GM03348 (cell line): ENCODE data around the gene ATP5PD.
"Not testable (repeated sequence)": the region's sequence is repeated elsewhere in the genome, so short reads cannot be mapped to it uniquely, and the experiment has no call there.

Source experiments
- DNase-seq: peaks from one replicate; pipeline ENCODE4 v3.0.0; 2012; ENCODE audit warnings: low spot score

ATP5PD gene

GRCh38 chr17:75051941-75052340 is 5.2 kb upstream of the ATP5PD start:
- no peak for DNase-seq

GRCh38 chr17:75049706-75050105 is 2.9 kb upstream of the ATP5PD start:
- no peak for DNase-seq

- no peak for DNase-seq
Observed at GRCh38 chr17:75049057-75049456, 2.3 kb upstream of the ATP5PD start.

DNA sequence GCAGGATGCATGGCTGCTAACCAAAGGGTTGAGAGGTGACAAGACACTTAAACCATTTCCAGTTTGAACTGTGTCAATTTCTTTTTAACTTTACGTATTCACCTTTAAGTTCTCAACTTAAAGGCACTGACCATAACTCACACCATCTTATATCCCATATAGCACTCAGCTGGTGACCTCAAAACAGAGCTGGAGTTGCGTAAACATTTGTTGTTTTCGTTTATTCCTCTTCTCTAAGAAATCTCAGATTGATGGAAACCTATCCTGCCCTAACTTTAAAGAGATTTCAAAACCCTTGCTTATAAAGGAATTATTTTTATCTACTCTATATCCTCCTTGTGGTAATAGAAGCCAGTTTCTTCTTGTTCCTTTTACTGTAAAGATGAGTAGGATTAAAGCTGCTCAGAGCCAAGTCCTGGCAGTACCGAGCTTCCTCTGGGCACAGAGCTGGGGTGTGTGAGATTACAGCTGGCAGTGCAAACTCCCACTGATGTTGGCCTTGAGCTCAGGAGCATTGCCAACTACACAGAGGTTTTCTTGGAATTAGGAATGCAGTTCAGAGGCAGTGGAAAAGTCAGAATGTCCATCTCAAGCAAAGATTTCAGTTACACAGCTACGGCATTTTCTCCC is 1.6 kb upstream of the ATP5PD start:
- DNase-seq = peak; percentile 51

DNA sequence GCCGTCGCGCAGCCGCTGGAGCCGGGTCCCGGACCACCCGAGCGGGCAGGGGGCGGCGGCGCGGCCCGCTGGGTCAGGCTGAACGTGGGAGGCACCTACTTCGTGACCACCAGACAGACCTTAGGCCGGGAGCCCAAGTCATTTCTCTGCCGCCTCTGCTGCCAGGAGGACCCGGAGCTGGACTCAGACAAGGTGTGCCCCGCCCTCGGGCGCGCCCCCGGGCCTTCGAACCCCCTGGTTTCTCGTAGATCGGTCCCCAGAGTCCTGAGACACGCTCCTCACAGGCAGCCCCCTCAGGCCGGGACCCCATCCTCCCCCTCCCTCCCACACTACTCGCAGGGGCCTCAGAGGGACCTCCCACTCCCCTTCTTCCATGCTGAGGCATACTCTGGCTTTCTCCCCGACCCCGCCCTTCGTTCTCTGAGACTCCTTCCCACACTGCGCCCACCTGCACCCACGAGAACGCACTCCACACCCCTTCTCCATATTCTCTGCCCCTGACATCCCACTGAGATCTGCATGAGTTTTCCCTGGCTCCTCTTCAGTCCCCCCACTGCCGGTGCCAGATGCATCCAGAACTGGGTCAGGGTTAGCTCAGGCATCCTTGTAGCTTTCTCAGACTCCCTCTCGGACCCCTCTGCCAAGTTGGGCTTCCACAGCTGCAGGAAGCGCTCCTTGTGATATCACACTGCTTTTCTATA is 779 bp upstream of the ATP5PD start:
- DNase-seq = peak; percentile 18

GRCh38 chr17:75045946-75046406 is 793 bp downstream of the ATP5PD start:
- DNase-seq = not testable (repeated sequence)

- no peak for DNase-seq
Observed at GRCh38 chr17:75044716-75045115, 2.1 kb downstream of the ATP5PD start.

- not testable (repeated sequence) for DNase-seq
Observed at GRCh38 chr17:75043789-75044188, 3.0 kb downstream of the ATP5PD start.

GRCh38 chr17:75041656-75042280 is 5.0 kb downstream of the ATP5PD start:
- no peak for DNase-seq

DNA sequence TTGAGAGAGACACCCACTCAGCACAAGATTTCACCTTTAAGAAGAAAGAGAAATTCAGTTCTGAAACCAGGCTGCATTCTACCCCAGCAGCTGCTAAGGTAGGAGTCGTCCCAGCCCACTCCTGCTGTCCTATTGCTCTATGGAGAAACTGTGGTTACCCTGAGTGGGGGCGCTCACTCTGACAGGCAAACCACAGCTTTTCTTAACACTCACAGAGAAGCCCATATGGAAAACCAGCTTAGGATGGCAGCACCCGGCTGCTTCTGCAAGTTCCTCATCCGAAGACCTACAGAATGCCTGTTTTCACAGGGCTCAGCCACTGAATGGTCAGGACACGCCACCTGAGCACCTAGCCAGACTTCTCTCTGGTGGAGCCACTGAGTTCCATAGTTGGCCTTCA is 7.5 kb downstream of the ATP5PD start:
- DNase-seq = no peak

DNA sequence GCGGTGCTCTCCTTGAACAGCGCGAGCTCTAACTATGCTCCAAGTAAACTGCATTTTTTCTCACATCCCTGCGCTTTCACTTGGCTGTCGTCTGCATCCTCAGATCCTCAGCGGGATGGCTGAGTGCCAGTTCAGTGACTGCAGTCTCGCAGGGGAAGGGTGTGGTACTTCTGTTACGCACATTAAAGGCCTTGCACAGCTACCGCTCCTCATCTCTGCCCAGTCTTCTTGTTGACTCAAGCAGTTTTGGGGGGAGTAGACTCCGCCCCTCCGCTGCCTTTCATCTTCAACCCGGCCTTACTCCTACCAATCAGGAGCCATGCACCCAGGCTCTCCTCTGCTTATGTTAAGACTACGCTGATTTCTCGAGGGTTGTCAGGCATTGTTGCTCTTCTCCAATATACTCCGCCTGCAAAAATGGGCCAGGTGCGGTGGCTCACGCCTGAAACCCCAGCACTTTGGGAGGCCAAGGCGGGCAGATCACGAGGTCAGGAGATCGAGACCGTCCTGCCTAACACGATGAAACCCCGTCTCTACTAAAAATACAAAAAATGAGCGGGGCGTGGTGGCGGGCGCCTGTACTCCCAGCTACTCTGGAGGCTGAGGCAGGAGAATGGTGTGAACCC is 10.0 kb downstream of the ATP5PD start:
- no peak for DNase-seq

DNA sequence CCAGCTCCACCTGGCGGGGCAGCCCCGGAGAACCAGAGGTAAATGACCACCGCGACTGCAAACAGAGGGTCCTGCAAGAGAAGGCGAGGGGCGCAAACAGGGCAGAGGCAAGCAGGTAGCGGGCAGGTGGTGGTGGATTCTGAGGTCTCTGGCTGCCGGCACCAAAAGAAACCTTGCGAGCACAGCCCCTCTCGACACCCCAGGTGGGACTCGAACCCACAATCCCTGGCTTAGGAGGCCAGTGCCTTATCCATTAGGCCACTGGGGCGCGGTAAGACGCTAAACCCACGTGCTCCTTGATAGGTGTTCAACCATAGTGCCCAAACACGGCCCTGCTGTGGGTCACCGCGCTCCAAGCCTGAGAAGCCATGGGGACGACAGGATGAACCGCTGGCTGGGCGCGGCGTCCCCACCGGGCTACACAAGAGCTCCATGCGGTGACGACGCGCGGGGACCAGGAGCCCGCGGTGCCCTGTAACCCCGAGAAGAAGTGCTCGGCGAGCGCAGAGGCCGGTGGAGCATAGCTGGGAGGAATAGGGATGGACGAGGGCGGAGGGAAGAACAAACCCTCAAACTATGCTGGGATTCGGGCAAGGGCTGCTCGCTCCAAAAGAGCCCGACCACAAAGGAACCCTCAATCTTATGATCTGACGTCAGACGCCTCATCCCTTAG is 12.4 kb downstream of the ATP5PD start:
- peak; percentile 69 for DNase-seq

GRCh38 chr17:75033346-75034235 is 13.2 kb downstream of the ATP5PD start:
- DNase-seq = peak; percentile 87

- DNase-seq = no peak
Observed at GRCh38 chr17:75032720-75033280, 14.0 kb downstream of the ATP5PD start.

GRCh38 chr17:75031972-75032719 is 14.6 kb downstream of the ATP5PD start:
- peak; percentile 91 for DNase-seq

GRCh38 chr17:75030161-75030560 is 16.6 kb downstream of the ATP5PD start:
- no peak for DNase-seq

GRCh38 chr17:75026650-75027049 is 20.1 kb downstream of the ATP5PD start:
- not testable (repeated sequence) for DNase-seq

- DNase-seq = not testable (repeated sequence)
Observed at GRCh38 chr17:75025398-75025734, 21.4 kb downstream of the ATP5PD start.

DNA sequence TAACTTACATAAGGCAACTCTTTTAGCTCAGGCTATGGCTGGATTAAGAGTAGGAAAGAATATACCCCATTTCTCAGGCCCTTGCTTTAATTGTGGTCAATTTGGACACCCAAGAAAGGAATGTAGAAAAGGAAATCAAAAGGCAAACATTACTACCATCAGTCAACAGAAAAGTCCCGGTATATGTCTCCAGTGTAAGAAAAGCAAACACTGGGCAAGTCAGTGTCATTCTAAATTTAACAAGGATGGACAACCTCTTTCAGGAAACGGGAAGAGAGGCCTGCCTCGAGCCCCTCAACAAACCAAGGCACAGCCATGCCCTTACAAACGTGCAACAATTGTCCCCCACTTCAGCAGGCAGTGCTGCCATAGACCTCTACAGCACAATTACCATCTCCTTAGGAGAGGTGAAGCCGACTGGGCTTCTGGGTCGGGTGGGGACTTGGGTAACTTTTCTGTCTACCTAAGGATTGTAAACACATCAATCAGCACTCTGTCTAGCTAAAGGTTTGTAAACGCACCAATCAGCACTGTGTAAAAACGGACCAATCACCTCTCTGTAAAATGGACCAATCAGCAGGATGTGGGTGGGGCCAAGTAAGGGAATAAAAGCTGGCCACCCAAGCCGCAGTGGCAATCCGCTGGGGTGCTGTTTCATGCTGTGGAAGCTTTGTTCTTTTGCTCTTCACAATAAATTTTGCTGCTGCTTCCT is 21.9 kb downstream of the ATP5PD start:
- no peak for DNase-seq
